GM18517 (cell line): ENCODE data around the gene UCK2.

Source experiments
- ATAC-seq: cut with Tn5 transposase; IDR thresholded peaks from one replicate; pipeline ENCODE4 v1.9.1; 2021; ENCODE audit warnings: mild to moderate bottlenecking, moderate library complexity; ENCODE audit not compliant: unreplicated experiment

Gene UCK2

GRCh38 chr1:165833358-165833757 lies 5.9 kb downstream of the UCK2 start:
- no peak for ATAC-seq

- ATAC-seq: no peak
Observed at GRCh38 chr1:165834229-165834628, 6.8 kb downstream of the UCK2 start.

GRCh38 chr1:165834881-165835280 lies 7.5 kb downstream of the UCK2 start:
- ATAC-seq: no peak

- ATAC-seq: no peak
Observed at GRCh38 chr1:165836664-165837482, 9.5 kb downstream of the UCK2 start.

DNA sequence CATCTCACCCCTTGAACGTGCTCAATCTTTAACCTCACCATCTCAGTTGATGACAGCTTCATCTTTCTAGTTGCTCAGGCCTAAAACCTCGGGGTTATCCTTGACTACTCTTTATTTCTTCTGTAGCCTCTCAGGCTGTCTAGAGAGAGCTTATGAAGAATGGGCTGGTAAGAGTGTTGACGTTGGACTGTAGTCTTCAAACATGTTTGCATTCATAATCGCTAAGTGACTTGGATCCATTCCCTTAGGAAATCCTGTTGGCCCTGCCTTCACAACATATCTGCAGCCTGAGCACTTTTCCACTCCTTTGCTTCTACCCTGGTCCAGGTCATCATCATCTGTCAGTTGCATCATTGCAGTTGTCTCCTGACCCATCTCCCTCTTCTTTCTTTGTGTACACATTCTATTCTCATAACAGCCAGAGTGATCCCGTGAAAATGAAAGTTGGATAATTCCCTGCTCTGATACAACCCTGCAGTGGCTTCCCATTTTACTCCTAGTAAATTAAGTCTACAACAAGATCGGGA lies 10.5 kb downstream of the UCK2 start:
- no peak for ATAC-seq

GRCh38 chr1:165840423-165840822 lies 13.0 kb downstream of the UCK2 start:
- ATAC-seq: no peak

GRCh38 chr1:165841582-165842017 lies 14.2 kb downstream of the UCK2 start:
- ATAC-seq: no peak

DNA sequence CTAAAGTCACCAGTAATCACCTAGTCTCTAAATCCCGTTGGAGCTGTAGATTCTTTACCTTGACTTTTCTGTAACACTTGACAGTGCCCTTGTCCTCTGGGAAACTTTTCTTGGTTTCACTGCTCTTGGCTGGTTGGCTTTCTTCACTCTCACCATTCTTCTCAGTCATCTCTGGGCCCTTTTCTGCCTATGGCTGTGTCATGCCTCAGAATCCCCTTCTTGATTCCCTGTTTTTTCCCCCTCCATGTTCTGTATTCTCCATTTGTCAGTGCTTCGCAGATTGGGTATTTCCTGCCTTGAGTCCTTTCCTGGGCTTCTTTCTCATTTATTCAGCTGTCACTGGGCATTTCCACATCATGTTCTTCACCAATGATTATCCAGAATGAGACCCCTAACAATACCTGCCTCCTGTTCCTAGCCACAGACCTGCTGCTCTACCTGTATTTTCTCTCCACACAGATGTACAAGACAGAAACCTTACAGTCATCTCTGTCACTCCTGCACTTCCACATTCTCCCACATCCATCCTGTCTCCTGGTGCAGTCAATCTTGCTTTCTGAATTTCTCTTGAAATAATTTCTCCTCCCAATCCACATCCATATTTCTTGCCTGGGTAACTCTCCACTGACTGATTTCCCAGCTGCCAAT lies 14.7 kb downstream of the UCK2 start:
- ATAC-seq: no peak

- ATAC-seq: no peak
Observed at GRCh38 chr1:165842671-165843129, 15.3 kb downstream of the UCK2 start.

GRCh38 chr1:165843304-165843703 lies 15.9 kb downstream of the UCK2 start:
- no peak for ATAC-seq

GRCh38 chr1:165844114-165844798 lies 16.8 kb downstream of the UCK2 start:
- ATAC-seq: no peak

DNA sequence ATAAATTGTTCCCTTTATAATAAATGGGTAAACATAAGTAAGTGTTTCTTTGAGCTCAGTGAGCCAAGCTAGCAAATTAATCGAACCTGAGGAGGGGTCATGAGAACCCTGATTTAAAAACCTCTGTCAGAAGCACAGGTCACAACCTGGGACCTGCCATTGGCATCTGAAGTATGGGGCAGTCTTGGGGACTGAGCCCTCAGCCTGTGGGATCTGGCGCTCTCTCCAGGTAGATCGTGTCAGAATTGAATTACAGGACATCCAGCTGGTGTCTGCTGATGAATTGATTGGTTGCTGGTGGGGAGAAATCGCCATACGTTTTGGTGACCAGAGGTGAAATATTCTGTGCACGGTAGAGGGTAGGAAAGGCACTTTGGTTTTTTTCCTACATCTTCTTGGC lies 17.5 kb downstream of the UCK2 start:
- ATAC-seq: no peak

DNA sequence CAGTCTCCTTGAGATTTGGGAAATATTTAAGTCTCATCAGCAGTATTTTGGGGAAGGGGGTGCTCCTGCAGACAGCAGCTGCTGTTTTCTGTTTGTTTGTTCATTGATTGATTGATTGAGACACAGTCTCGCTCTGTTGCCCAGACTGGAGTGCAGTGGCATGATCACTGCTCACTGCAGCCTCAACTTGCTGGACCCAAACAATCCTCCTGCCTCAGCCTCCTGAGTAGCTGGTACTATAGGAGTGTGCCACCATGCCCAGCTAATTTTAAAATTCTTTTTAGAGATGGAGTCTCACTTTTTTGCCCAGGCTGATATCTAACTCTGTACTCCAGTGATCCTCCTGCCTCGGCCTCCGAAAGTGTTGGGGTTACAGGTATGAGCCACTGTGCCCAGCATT lies 18.2 kb downstream of the UCK2 start:
- no peak for ATAC-seq

GRCh38 chr1:165845992-165846748 lies 18.8 kb downstream of the UCK2 start:
- peak; percentile 60 for ATAC-seq

GRCh38 chr1:165847486-165847885 lies 20.1 kb downstream of the UCK2 start:
- ATAC-seq: no peak

GRCh38 chr1:165849353-165850133 lies 22.1 kb downstream of the UCK2 start:
- no peak for ATAC-seq

GRCh38 chr1:165851034-165851658 lies 23.7 kb downstream of the UCK2 start:
- ATAC-seq: peak; percentile 72

GRCh38 chr1:165852871-165853270 lies 25.5 kb downstream of the UCK2 start:
- no peak for ATAC-seq

DNA sequence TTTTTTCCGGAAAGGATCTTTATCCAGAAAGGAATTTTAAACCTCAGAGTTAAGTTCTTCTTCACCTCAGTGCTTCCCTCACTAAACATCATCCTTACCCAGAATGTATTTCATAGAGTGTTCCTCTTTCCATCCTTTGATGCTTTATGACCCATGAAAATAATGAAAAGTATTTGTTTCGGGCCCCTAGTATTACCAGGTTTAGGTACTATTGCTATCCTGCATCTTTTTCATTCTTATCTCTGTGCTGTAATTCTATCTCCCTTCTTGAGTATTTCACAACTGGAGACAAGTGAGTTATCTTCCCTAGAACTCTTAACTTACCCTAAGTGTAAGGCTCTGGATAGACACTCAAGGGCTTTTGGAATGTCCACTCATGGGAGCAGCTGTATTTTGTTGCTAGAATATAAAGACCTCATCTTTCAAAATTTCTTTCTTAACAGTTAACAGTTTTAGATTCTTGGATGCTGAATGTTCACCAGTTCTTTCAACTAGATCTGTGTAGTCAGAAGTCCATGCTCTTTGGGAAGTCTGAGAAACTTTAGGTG lies 26.2 kb downstream of the UCK2 start:
- no peak for ATAC-seq
